ENCODE measurements around the gene PFKFB4. TPM values are rescaled to one million over a fixed set of nuclear protein-coding genes. Genes with fewer than 3 reads are reported as not detected.

The PFKFB4 gene
- total and polyA plus RNA-seq, 2 donors (not counting 1 experiment from before 2014, with no cell fraction given) = 1.3 to 3.3 TPM

- H3K79me2 ChIP-seq (ENCODE audit: control insufficient read depth, insufficient read depth, low read length) = no peaks in the 10 kb centered on the region
- Mint-ChIP-seq H3K27ac (no peak overlapping the region), H3K4me1 (no peaks in the 10 kb centered on the region), H3K4me3 (no peak overlapping the region), H3K27me3 (no peaks in the 10 kb centered on the region), H3K9me3 (ENCODE audit: insufficient read depth) (no peaks in the 10 kb centered on the region)
- no peaks in the 10 kb centered on the region for H4K20me1 ChIP-seq (ENCODE audit: control insufficient read depth, insufficient read depth, low read length, poor library complexity, severe bottlenecking)
- no peak for TF ChIP-seq EZH2 (IDR thresholded peaks at IDR 0.05; ENCODE audit: borderline replicate concordance, insufficient read depth, low read depth, low read length, poor library complexity, severe bottlenecking)
- ChIA-PET CTCF (no interaction called here), POLR2A (no interaction called here)
- no peak overlapping the region for H2AFZ ChIP-seq (ENCODE audit: insufficient read depth, low read depth, low read length, poor library complexity, severe bottlenecking)
- H3K9me3 ChIP-seq (ENCODE audit: control extremely low read depth in 1 of 3, control insufficient read depth in 2 of 3, insufficient read depth in 1 of 3, low read length in 2 of 3) = no peaks in the 10 kb centered on the region
- no peak overlapping the region for H3K9ac ChIP-seq (ENCODE audit: low read length)
- H3K4me1 ChIP-seq (ENCODE audit: control insufficient read depth in 2 of 2, insufficient read depth in 2 of 2, low read length in 2 of 2) = no peaks in the 10 kb centered on the region
- intact Hi-C loops (cut with micrococcal nuclease) = no loop called here
- no peaks in the 10 kb centered on the region for H3K36me3 ChIP-seq (replicated peaks in 1 of 2; ENCODE audit: control extremely low read depth in 1 of 2, control insufficient read depth in 1 of 2, extremely low read depth in 1 of 2, insufficient read depth in 2 of 2, low read length in 1 of 2)
- no peak overlapping the region for H3K4me2 ChIP-seq (replicated peaks; ENCODE audit: low read depth, low read length, poor library complexity, severe bottlenecking)
- H3K27me3 ChIP-seq (replicated peaks in 1 of 4; ENCODE audit: control extremely low read depth in 1 of 4, control insufficient read depth in 3 of 4, insufficient read depth in 4 of 4, low read length in 3 of 4) = no peaks in the 10 kb centered on the region
- WGBS (ENCODE audit: insufficient coverage) = 85% methylated on average over 6 of the region's 9 CpGs
- ATAC-seq (ENCODE audit: low read depth) (no peak), DNase-seq (no peak)
- H3K27ac ChIP-seq (ENCODE audit: low read length in 2 of 2) = no peak overlapping the region
- no peak overlapping the region for H3K4me3 ChIP-seq (ENCODE audit: control extremely low read depth in 1 of 5, extremely low read depth in 1 of 5, insufficient read depth in 1 of 5, low read depth in 2 of 5, low read length in 4 of 5)
Measured at GRCh38 chr3:48524970-48525369, 31.6 kb downstream of the PFKFB4 start.

- H3K4me3 ChIP-seq (ENCODE audit: control extremely low read depth in 1 of 5, extremely low read depth in 1 of 5, insufficient read depth in 1 of 5, low read depth in 2 of 5, low read length in 4 of 5) = no peak overlapping the region
- no peaks in the 10 kb centered on the region for H3K9me3 ChIP-seq (ENCODE audit: control extremely low read depth in 1 of 3, control insufficient read depth in 2 of 3, insufficient read depth in 1 of 3, low read length in 2 of 3)
- no peaks in the 10 kb centered on the region for H3K9me3 Mint-ChIP-seq (ENCODE audit: insufficient read depth)
- H3K27ac Mint-ChIP-seq = no peak overlapping the region
- H3K4me1 ChIP-seq (ENCODE audit: control insufficient read depth in 2 of 2, insufficient read depth in 2 of 2, low read length in 2 of 2) = no peaks in the 10 kb centered on the region
- H3K36me3 ChIP-seq (replicated peaks in 1 of 2; ENCODE audit: control extremely low read depth in 1 of 2, control insufficient read depth in 1 of 2, extremely low read depth in 1 of 2, insufficient read depth in 2 of 2, low read length in 1 of 2) = no peaks in the 10 kb centered on the region
- no peak overlapping the region for H3K4me2 ChIP-seq (replicated peaks; ENCODE audit: low read depth, low read length, poor library complexity, severe bottlenecking)
- no peak for DNase-seq
- H3K27me3 Mint-ChIP-seq = peaks cover 3% of the 10 kb centered on the region
- intact Hi-C loops (cut with micrococcal nuclease) = no loop called here
- no peak for TF ChIP-seq CTCF (IDR thresholded peaks at IDR 0.05)
- no peak for TF ChIP-seq EZH2 (IDR thresholded peaks at IDR 0.05; ENCODE audit: borderline replicate concordance, insufficient read depth, low read depth, low read length, poor library complexity, severe bottlenecking)
- 93% methylated on average over 5 of the region's 6 CpGs for whole genome bisulfite sequencing (ENCODE audit: insufficient coverage)
- no peaks in the 10 kb centered on the region for H3K4me1 Mint-ChIP-seq
- peaks cover 0 to under 1% (median 0%) of the 10 kb centered on the region in 4 experiments for H3K27me3 ChIP-seq (replicated peaks in 1 of 4; ENCODE audit: control extremely low read depth in 1 of 4, control insufficient read depth in 3 of 4, insufficient read depth in 4 of 4, low read length in 3 of 4)
- no peaks in the 10 kb centered on the region for H4K20me1 ChIP-seq (ENCODE audit: control insufficient read depth, insufficient read depth, low read length, poor library complexity, severe bottlenecking)
- no peaks in the 10 kb centered on the region for H3K79me2 ChIP-seq (ENCODE audit: control insufficient read depth, insufficient read depth, low read length)
- H3K9ac ChIP-seq (ENCODE audit: low read length) = no peak overlapping the region
- CTCF ChIA-PET = interaction anchor here (1.0 kb wide), 1 partner anchor 121 kb away, joined by 3 read pairs; no protein-coding TSS in a partner anchor
- H3K4me3 Mint-ChIP-seq = no peak overlapping the region
- no peak for ATAC-seq (ENCODE audit: low read depth)
- POLR2A ChIA-PET = no interaction called here
- no peak overlapping the region for H3K27ac ChIP-seq (ENCODE audit: low read length in 2 of 2)
- no peak overlapping the region for H2AFZ ChIP-seq (ENCODE audit: insufficient read depth, low read depth, low read length, poor library complexity, severe bottlenecking)
Measured at GRCh38 chr3:48521635-48522034, 35.0 kb downstream of the PFKFB4 start.

Data from B cell (primary cell).